Measurements from ENCODE around the gene HDAC4.

HDAC4 gene

GRCh38 chr2:239293775-239294430, 106.9 kb downstream of the HDAC4 start:
- TF ChIP-seq GATA3 (IDR thresholded peaks at IDR 0.05; ENCODE audit: low read depth, low read length) (no peak), GATA2 (IDR thresholded peaks at IDR 0.05; ENCODE audit: low read depth, low read length) (no peak)

GRCh38 chr2:239292959-239293774, 107.7 kb downstream of the HDAC4 start:
- TF ChIP-seq GATA2 (IDR thresholded peaks at IDR 0.05; ENCODE audit: low read depth, low read length) (no peak), GATA3 (IDR thresholded peaks at IDR 0.05; ENCODE audit: low read depth, low read length) (no peak)

- TF ChIP-seq GATA3 (IDR thresholded peaks at IDR 0.05; ENCODE audit: low read depth, low read length) (no peak), GATA2 (IDR thresholded peaks at IDR 0.05; ENCODE audit: low read depth, low read length) (no peak)
Observed at GRCh38 chr2:239292531-239292930, 108.3 kb downstream of the HDAC4 start.

GRCh38 chr2:239291475-239292350, 109.1 kb downstream of the HDAC4 start:
- no peak for TF ChIP-seq GATA3 (IDR thresholded peaks at IDR 0.05; ENCODE audit: low read depth, low read length)
- TF ChIP-seq GATA2 (IDR thresholded peaks at IDR 0.05; ENCODE audit: low read depth, low read length): no peak

GRCh38 chr2:239290618-239291474, 110.0 kb downstream of the HDAC4 start:
- TF ChIP-seq GATA3 (IDR thresholded peaks at IDR 0.05; ENCODE audit: low read depth, low read length) (no peak), GATA2 (IDR thresholded peaks at IDR 0.05; ENCODE audit: low read depth, low read length) (no peak)

- no peak for TF ChIP-seq GATA3 (IDR thresholded peaks at IDR 0.05; ENCODE audit: low read depth, low read length)
- TF ChIP-seq GATA2 (IDR thresholded peaks at IDR 0.05; ENCODE audit: low read depth, low read length): no peak
Observed at GRCh38 chr2:239289545-239289944, 111.3 kb downstream of the HDAC4 start.

- TF ChIP-seq GATA2 (IDR thresholded peaks at IDR 0.05; ENCODE audit: low read depth, low read length): no peak
- no peak for TF ChIP-seq GATA3 (IDR thresholded peaks at IDR 0.05; ENCODE audit: low read depth, low read length)
Observed at GRCh38 chr2:239288951-239289511, 111.8 kb downstream of the HDAC4 start.

GRCh38 chr2:239288237-239288636, 112.6 kb downstream of the HDAC4 start:
- TF ChIP-seq GATA3 (IDR thresholded peaks at IDR 0.05; ENCODE audit: low read depth, low read length) (no peak), GATA2 (IDR thresholded peaks at IDR 0.05; ENCODE audit: low read depth, low read length) (no peak)

GRCh38 chr2:239287461-239287860, 113.4 kb downstream of the HDAC4 start:
- TF ChIP-seq GATA3 (IDR thresholded peaks at IDR 0.05; ENCODE audit: low read depth, low read length): no peak
- no peak for TF ChIP-seq GATA2 (IDR thresholded peaks at IDR 0.05; ENCODE audit: low read depth, low read length)

GRCh38 chr2:239286901-239287300, 113.9 kb downstream of the HDAC4 start:
- no peak for TF ChIP-seq GATA2 (IDR thresholded peaks at IDR 0.05; ENCODE audit: low read depth, low read length)

GRCh38 chr2:239285932-239286230, 114.9 kb downstream of the HDAC4 start:
- TF ChIP-seq GATA3 (IDR thresholded peaks at IDR 0.05; ENCODE audit: low read depth, low read length) (no peak), GATA2 (IDR thresholded peaks at IDR 0.05; ENCODE audit: low read depth, low read length) (no peak)

GRCh38 chr2:239285071-239285931, 115.5 kb downstream of the HDAC4 start:
- TF ChIP-seq GATA2 (IDR thresholded peaks at IDR 0.05; ENCODE audit: low read depth, low read length) (no peak), GATA3 (IDR thresholded peaks at IDR 0.05; ENCODE audit: low read depth, low read length) (no peak)

Data from SH-SY5Y (cell line).